ENCODE measurements around the gene NFATC4. TPM values are rescaled to one million over a fixed set of nuclear protein-coding genes. Genes with fewer than 3 reads are reported as not detected.

Gene NFATC4
- total and polyA plus RNA-seq, 2 experiments from 2014 or later: 20.9 to 26.6 TPM

DNA sequence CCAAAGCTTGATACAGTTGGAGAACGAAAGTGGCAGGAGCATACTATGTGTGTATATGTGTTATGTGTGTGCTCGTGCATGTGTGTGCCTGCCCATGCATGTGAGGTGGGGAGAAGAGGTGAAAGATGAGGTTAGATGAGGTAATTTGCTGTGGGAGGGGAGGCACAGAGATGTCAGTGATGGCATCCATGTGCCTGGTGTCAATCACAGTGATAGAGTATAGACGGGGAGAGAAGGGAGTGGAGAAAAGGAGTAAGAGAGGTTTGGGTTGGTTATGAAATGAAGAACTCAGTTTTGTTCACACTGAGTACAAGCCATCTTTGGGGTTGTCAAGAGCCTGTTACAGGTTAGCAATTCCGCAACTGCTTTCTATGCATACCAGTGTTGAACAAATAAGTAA, 16.2 kb downstream of the NFATC4 start (continued):
- TF ChIP-seq, protein P1, sequence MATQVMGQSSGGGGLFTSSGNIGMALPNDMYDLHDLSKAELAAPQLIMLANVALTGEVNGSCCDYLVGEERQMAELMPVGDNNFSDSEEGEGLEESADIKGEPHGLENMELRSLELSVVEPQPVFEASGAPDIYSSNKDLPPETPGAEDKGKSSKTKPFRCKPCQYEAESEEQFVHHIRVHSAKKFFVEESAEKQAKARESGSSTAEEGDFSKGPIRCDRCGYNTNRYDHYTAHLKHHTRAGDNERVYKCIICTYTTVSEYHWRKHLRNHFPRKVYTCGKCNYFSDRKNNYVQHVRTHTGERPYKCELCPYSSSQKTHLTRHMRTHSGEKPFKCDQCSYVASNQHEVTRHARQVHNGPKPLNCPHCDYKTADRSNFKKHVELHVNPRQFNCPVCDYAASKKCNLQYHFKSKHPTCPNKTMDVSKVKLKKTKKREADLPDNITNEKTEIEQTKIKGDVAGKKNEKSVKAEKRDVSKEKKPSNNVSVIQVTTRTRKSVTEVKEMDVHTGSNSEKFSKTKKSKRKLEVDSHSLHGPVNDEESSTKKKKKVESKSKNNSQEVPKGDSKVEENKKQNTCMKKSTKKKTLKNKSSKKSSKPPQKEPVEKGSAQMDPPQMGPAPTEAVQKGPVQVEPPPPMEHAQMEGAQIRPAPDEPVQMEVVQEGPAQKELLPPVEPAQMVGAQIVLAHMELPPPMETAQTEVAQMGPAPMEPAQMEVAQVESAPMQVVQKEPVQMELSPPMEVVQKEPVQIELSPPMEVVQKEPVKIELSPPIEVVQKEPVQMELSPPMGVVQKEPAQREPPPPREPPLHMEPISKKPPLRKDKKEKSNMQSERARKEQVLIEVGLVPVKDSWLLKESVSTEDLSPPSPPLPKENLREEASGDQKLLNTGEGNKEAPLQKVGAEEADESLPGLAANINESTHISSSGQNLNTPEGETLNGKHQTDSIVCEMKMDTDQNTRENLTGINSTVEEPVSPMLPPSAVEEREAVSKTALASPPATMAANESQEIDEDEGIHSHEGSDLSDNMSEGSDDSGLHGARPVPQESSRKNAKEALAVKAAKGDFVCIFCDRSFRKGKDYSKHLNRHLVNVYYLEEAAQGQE (IDR thresholded peaks at IDR 0.05; ENCODE audit: unreplicated experiment): no peak
- TF ChIP-seq, protein P2, sequence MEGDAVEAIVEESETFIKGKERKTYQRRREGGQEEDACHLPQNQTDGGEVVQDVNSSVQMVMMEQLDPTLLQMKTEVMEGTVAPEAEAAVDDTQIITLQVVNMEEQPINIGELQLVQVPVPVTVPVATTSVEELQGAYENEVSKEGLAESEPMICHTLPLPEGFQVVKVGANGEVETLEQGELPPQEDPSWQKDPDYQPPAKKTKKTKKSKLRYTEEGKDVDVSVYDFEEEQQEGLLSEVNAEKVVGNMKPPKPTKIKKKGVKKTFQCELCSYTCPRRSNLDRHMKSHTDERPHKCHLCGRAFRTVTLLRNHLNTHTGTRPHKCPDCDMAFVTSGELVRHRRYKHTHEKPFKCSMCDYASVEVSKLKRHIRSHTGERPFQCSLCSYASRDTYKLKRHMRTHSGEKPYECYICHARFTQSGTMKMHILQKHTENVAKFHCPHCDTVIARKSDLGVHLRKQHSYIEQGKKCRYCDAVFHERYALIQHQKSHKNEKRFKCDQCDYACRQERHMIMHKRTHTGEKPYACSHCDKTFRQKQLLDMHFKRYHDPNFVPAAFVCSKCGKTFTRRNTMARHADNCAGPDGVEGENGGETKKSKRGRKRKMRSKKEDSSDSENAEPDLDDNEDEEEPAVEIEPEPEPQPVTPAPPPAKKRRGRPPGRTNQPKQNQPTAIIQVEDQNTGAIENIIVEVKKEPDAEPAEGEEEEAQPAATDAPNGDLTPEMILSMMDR (conservative IDR thresholded peaks at IDR 0.05; ENCODE audit: low read depth in 2 of 2): no peak
- TF ChIP-seq ZNF331 (CRISPR knock-in tag; IDR thresholded peaks at IDR 0.05; ENCODE audit: low read depth): no peak

DNA sequence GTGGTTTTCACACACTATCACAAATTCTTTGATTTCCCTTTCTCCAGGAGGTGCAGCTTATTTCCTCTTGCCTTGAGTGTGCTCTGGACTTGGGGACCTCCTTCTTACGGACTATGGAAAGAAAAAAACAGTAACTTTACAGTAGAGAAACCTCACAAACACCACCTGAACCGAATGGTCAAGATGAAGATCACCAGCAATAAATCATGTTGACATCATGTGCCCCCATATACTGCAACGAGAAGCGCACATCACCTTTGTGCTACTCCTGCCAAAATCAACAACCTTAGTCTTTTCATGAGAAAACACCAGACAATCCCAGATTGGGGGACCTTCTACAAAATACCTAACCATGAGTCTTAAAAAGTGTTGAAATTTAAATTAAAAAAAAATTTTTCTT, 17.5 kb downstream of the NFATC4 start:
- no peaks in the 10 kb centered on the region for H3K36me3 Mint-ChIP-seq (ENCODE audit: low read depth)
- H3K27me3 Mint-ChIP-seq (ENCODE audit: insufficient read depth, low read depth, poor library complexity): peaks cover 4% of the 10 kb centered on the region
- no peak overlapping the region for H3K4me2 ChIP-seq
- no peak overlapping the region for H3K27ac Mint-ChIP-seq
- H3K9me2 ChIP-seq (ENCODE audit: insufficient read depth): no peaks in the 10 kb centered on the region
- H3K36me3 ChIP-seq (ENCODE audit: insufficient read depth): no peaks in the 10 kb centered on the region
- no peaks in the 10 kb centered on the region for H4K20me1 ChIP-seq (replicated peaks; ENCODE audit: insufficient read depth)
- TF ChIP-seq EZH2 (IDR thresholded peaks at IDR 0.05; ENCODE audit: low read depth, unreplicated experiment) (no peak), JUNB (IDR thresholded peaks at IDR 0.05; ENCODE audit: unreplicated experiment) (no peak), ZNF331 (CRISPR knock-in tag; IDR thresholded peaks at IDR 0.05; ENCODE audit: low read depth) (no peak), STAT1 (IDR thresholded peaks at IDR 0.05; ENCODE audit: unreplicated experiment) (no peak)
- TF ChIP-seq, protein P3, sequence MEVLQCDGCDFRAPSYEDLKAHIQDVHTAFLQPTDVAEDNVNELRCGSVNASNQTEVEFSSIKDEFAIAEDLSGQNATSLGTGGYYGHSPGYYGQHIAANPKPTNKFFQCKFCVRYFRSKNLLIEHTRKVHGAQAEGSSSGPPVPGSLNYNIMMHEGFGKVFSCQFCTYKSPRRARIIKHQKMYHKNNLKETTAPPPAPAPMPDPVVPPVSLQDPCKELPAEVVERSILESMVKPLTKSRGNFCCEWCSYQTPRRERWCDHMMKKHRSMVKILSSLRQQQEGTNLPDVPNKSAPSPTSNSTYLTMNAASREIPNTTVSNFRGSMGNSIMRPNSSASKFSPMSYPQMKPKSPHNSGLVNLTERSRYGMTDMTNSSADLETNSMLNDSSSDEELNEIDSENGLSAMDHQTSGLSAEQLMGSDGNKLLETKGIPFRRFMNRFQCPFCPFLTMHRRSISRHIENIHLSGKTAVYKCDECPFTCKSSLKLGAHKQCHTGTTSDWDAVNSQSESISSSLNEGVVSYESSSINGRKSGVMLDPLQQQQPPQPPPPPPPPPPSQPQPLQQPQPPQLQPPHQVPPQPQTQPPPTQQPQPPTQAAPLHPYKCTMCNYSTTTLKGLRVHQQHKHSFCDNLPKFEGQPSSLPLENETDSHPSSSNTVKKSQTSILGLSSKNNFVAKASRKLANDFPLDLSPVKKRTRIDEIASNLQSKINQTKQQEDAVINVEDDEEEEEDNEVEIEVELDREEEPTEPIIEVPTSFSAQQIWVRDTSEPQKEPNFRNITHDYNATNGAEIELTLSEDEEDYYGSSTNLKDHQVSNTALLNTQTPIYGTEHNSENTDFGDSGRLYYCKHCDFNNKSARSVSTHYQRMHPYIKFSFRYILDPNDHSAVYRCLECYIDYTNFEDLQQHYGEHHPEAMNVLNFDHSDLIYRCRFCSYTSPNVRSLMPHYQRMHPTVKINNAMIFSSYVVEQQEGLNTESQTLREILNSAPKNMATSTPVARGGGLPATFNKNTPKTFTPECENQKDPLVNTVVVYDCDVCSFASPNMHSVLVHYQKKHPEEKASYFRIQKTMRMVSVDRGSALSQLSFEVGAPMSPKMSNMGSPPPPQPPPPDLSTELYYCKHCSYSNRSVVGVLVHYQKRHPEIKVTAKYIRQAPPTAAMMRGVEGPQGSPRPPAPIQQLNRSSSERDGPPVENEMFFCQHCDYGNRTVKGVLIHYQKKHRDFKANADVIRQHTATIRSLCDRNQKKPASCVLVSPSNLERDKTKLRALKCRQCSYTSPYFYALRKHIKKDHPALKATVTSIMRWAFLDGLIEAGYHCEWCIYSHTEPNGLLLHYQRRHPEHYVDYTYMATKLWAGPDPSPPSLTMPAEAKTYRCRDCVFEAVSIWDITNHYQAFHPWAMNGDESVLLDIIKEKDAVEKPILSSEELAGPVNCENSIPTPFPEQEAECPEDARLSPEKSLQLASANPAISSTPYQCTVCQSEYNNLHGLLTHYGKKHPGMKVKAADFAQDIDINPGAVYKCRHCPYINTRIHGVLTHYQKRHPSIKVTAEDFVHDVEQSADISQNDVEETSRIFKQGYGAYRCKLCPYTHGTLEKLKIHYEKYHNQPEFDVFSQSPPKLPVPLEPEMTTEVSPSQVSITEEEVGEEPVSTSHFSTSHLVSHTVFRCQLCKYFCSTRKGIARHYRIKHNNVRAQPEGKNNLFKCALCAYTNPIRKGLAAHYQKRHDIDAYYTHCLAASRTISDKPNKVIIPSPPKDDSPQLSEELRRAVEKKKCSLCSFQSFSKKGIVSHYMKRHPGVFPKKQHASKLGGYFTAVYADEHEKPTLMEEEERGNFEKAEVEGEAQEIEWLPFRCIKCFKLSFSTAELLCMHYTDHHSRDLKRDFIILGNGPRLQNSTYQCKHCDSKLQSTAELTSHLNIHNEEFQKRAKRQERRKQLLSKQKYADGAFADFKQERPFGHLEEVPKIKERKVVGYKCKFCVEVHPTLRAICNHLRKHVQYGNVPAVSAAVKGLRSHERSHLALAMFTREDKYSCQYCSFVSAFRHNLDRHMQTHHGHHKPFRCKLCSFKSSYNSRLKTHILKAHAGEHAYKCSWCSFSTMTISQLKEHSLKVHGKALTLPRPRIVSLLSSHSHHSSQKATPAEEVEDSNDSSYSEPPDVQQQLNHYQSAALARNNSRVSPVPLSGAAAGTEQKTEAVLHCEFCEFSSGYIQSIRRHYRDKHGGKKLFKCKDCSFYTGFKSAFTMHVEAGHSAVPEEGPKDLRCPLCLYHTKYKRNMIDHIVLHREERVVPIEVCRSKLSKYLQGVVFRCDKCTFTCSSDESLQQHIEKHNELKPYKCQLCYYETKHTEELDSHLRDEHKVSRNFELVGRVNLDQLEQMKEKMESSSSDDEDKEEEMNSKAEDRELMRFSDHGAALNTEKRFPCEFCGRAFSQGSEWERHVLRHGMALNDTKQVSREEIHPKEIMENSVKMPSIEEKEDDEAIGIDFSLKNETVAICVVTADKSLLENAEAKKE (CRISPR knock-in tag; IDR thresholded peaks at IDR 0.05): no peak
- TF ChIP-seq, protein P1 (IDR thresholded peaks at IDR 0.05; ENCODE audit: unreplicated experiment): no peak
- no peak for DNase-seq (ENCODE audit: low spot score)
- H3K4me3 ChIP-seq: no peak overlapping the region
- H2AFZ ChIP-seq: no peak overlapping the region
- H3F3A ChIP-seq (replicated peaks; ENCODE audit: low read depth): 0 out of 2 replicates have a peak, but pooled peaks cover 4% of the 10 kb centered on the region
- no peaks in the 10 kb centered on the region for H3K79me2 ChIP-seq (replicated peaks; ENCODE audit: insufficient read depth)
- peaks cover 13% of the 10 kb centered on the region for H3K4me1 Mint-ChIP-seq
- no peaks in the 10 kb centered on the region for H3K27me3 ChIP-seq (ENCODE audit: insufficient read depth)
- no peaks in the 10 kb centered on the region for H3K9me3 Mint-ChIP-seq
- ATAC-seq: no peak
- H3K27ac ChIP-seq (ENCODE audit: low read depth): no peak overlapping the region
- H3K4me1 ChIP-seq (ENCODE audit: insufficient read depth): peaks cover 12% of the 10 kb centered on the region
- no peak overlapping the region for H3K4me3 Mint-ChIP-seq

Data from GM23338 (cell line).